Measurements from ENCODE around the gene RPUSD1.
A peak's percentile ranks its signal among the peaks of the same experiment; 100 is the strongest.

Gene RPUSD1

DNA sequence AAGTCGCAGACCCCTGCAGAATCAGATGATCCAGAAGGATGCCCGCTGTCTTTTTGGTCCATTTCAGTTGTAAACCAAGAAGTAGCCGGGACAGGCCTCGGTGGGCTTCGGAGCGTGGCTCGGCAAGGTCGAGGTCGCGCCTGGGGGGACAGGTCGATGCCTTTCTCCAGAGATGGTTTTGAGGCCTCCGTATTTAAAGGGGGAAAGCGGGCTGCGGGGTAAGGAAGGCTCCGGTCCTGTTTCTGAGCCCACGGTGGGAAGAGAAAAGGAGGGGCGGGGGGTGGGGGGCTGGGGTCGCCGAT, 19.9 kb upstream of the RPUSD1 start:
- peaks cover 15% of the 10 kb centered on the region for H3K36me3 Mint-ChIP-seq (ENCODE audit: low read depth)
- peaks cover 18% of the 10 kb centered on the region for H3K4me1 Mint-ChIP-seq (ENCODE audit: low read depth)
- peak overlapping the region; percentile 95 for H3K4me3 Mint-ChIP-seq
- no peaks in the 10 kb centered on the region for H3K9me3 Mint-ChIP-seq
- H3K27me3 Mint-ChIP-seq, result peaks cover 12% of the 10 kb centered on the region
- DNase-seq, result no peak
- peak overlapping the region; percentile 97 for H3K27ac Mint-ChIP-seq

DNA sequence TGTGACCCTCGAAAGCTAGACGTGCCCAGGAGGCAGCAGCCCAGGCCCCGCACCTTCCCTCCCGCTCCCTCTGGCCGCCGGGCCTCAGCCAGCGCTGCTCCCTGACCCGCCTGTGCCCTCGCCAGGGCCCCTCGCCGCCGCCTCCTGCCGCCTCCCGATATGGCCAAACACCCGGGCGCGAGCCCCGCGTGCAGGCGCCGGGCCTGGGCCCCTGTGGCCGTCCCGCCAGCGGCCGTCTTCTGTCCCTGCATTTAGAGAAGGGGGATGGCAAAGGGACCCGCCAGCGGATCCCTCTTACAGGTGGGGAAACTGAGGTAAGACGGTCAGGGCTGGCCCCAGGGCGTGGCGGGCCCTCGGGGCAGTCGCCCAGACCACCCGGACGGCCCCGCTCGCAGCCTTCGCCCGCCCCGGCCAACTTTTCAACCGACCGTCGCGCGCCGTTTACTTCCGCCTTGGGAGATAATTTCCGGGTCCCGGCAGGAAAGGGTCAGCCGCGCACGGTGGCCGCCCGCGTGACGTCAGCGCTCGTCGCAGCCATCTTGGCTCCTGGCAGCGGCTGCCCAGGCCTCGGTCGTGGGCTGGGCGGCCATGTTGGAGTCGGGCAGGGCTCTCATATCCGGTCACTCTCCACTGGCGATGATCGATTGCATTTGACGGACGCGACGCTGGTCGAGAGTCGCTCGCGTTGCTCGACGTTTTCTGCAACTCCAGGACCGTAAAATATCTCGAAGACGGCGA, 19.3 kb upstream of the RPUSD1 start:
- Mint-ChIP-seq H3K9me3 (no peaks in the 10 kb centered on the region), H3K27me3 (peaks cover 9% of the 10 kb centered on the region), H3K4me1 (ENCODE audit: low read depth) (peaks cover 18% of the 10 kb centered on the region)

DNA sequence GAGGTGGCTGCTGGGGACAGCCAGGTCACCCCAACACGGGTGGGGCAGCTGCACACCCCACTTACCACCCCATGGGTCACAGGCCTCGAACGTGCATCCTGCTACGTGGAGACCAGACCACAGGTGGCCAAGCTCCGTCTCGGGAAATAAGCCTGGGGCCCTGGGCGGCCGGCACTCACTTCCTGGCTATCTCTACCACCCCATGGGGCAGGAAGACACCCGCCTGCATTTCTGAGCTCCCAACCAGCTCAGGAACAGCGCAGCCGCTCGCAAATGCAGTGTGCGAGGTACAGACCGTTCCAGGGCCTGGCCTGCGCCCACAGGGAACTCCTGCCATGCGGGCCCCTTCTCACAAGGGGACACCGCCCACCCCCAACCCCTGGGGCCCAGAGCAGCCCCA, 17.3 kb upstream of the RPUSD1 start:
- peak overlapping the region; percentile 95 for H3K4me3 Mint-ChIP-seq
- H3K27me3 Mint-ChIP-seq, result peaks cover 14% of the 10 kb centered on the region
- DNase-seq, result no peak
- H3K9me3 Mint-ChIP-seq, result no peaks in the 10 kb centered on the region
- H3K36me3 Mint-ChIP-seq (ENCODE audit: low read depth), result peaks cover 15% of the 10 kb centered on the region
- peaks cover 18% of the 10 kb centered on the region for H3K4me1 Mint-ChIP-seq (ENCODE audit: low read depth)
- no peak overlapping the region for H3K27ac Mint-ChIP-seq

More for the DNA sequence above, 19.3 kb upstream of the RPUSD1 start:
- Mint-ChIP-seq H3K36me3 (ENCODE audit: low read depth) (peaks cover 15% of the 10 kb centered on the region), H3K27ac (peak overlapping the region; percentile 97), H3K4me3 (peak overlapping the region; percentile 95)
- peak; percentile 90 for DNase-seq

DNA sequence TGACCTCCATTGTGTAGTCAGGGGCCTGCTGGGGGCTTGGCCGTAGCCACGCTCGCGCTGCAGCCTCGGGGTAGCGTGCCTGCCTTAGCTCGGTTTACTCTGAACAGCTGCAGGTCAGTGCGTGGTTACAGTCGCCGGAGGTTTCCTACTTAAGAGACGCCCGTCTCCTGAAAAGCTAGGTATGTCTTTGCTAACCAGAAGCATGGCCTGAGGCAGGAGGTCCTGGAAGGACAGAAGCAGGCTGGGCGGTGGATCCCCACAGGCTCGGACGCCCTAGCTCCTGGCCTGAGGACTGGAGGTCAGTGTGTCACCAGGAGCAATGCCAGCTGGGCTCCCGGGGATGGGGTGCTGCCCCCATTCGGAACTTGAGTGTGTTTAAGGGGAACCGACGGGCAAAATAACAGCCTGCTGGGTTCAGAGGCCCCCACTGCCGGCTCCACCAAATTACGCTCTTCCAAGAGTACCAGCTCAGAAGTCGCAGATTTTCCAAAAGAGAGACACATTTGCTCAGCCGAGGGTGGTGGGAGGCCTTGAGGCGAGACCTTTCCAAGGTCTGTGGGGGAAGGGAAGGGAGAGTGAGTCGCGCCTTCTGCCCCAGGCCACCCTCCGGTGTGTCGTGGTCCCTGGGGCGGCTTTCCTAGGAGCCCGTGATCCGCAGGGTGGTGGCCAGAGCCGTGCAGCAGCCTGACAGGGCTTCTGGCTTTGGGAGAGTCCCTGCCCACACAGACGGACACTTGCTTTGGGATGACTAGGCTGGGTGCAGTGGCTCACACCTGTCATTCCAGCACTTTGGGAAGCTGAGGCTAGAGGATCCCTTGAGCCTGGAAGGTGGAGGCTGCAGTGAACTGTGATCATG, 16.2 kb upstream of the RPUSD1 start:
- Mint-ChIP-seq H3K36me3 (ENCODE audit: low read depth) (peaks cover 15% of the 10 kb centered on the region), H3K4me3 (no peak overlapping the region), H3K27ac (peak overlapping the region; percentile 3)

DNA sequence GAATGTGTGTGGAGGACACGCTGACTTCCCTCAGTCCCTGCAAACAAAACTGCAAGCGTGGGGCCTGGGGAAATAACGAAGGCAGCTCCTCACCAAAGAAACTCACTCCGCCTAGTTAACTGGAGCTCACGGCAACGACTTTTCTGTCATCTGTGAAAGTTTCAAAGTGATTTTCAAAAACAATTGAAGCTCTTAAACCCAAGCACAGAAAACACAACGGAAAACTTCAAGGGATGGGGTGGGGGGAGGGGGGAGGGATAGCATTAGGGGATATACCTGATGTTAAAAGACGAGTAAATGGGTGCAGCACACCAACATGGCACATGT, 15.5 kb upstream of the RPUSD1 start:
- no peaks in the 10 kb centered on the region for H3K9me3 Mint-ChIP-seq
- no peak for DNase-seq
- peaks cover 15% of the 10 kb centered on the region for H3K36me3 Mint-ChIP-seq (ENCODE audit: low read depth)
- H3K27ac Mint-ChIP-seq, result no peak overlapping the region
- H3K4me1 Mint-ChIP-seq (ENCODE audit: low read depth), result peaks cover 13% of the 10 kb centered on the region
- H3K4me3 Mint-ChIP-seq, result no peak overlapping the region
- peaks cover 14% of the 10 kb centered on the region for H3K27me3 Mint-ChIP-seq

More for the DNA sequence above, 16.2 kb upstream of the RPUSD1 start:
- no peaks in the 10 kb centered on the region for H3K9me3 Mint-ChIP-seq
- DNase-seq, result no peak
- peaks cover 16% of the 10 kb centered on the region for H3K4me1 Mint-ChIP-seq (ENCODE audit: low read depth)
- peaks cover 14% of the 10 kb centered on the region for H3K27me3 Mint-ChIP-seq

DNA sequence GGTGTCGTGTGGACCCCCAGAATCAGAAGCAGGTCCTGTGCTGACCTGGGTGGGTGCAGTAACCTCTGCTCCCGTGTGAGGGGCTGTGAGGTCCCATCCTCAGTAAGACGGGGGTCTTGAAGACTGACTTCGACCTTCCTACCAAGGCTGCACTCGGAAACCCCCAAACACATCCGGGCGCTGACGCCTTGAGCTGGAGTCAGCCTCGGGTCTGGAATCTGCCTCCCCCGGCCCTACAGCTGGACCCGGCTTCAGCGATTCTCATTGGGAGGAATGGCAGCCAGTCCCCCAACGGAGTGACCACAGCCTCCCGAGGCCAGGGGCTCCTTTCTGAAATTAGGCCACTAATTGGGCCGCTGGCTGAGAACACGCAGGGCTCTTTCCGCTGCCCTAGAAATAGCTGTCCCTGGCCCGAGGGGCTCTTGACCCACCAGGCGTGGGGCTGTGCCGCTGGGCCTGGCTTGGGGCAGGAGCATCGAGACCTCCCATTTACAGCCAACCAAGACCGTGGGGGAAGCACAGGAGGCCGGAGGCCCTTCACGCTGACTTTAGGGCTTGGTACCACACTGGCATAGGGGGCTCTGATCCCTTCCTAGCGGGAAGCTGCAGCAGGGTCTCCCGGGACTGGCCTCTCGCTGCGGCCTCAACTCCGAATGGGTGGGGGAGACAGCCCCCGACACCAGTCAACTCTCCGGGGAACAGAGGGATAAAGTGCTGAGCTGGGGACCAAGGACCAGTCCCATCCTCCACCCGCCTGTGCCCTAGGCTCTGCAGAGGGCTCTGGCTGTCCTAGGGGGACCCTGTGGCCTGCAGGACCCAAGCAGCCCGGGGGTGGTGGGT, 15.0 kb upstream of the RPUSD1 start:
- Mint-ChIP-seq H3K36me3 (ENCODE audit: low read depth) (peaks cover 16% of the 10 kb centered on the region), H3K27ac (no peak overlapping the region), H3K4me3 (no peak overlapping the region), H3K4me1 (ENCODE audit: low read depth) (peaks cover 8% of the 10 kb centered on the region), H3K27me3 (peaks cover 14% of the 10 kb centered on the region), H3K9me3 (no peaks in the 10 kb centered on the region)
- no peak for DNase-seq

DNA sequence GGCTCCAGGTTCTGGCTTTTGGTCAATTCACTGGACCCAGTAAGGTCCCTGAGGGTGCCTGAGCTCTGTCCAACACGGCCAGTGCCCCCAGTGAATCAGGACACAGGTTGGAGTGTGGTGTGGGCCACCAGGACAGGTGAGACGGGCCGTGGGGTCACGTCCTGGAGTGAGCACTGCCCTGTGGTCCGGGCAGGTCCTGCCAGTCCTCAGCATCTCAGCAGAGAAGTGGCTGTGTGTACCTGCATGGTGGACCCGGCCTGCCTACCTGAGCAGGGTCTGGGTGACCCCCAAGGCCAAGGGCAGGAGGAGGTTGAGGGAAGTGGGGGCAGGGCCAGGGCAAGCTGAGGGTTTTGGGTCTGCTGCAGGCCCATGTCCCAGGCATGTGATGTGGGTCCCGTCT, 14.3 kb upstream of the RPUSD1 start:
- peaks cover 3% of the 10 kb centered on the region for H3K4me1 Mint-ChIP-seq (ENCODE audit: low read depth)
- H3K4me3 Mint-ChIP-seq, result no peak overlapping the region
- no peak overlapping the region for H3K27ac Mint-ChIP-seq
- H3K27me3 Mint-ChIP-seq, result peaks cover 14% of the 10 kb centered on the region
- H3K36me3 Mint-ChIP-seq (ENCODE audit: low read depth), result peaks cover 18% of the 10 kb centered on the region
- no peak for DNase-seq
- no peaks in the 10 kb centered on the region for H3K9me3 Mint-ChIP-seq

DNA sequence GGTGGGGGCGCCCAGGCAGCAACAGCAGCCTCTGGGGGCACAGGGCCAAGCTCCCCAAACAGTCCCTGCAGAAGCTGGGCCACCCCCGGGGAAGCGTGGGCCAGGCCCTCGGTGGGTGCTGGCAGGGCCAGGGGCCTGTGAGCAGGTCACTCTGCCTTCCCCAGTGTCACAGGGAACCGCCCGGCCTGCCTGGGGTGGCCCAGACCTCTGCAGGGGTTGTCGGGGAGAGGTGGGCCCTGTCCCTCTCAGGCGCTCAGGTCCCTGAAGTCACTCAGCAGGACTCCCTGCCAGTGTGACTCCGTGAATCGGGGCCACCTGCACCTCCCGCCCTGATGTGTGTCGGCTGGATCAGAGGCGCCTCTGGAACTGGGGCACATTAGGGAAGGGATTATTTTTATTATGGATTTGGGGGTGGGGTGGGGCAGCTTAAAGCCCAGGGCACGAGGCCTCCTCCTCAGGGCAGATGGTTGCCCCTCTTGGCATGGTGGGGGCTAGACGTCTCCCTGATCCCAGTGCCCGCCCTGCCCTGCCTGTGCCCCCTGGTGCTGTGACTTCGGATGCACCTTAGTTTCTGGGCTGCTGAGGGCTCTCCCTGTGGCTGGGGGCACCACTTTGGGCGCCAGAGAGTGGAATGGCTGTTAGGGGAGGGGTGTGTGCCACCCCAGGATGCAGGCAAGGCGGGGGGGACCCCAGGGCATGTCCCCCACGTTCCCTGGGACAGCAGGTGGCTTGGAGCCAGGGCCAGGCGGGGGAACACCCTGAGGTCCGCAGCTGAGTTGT, 13.6 kb upstream of the RPUSD1 start:
- H3K36me3 Mint-ChIP-seq (ENCODE audit: low read depth), result peaks cover 25% of the 10 kb centered on the region
- no peaks in the 10 kb centered on the region for H3K9me3 Mint-ChIP-seq
- peaks cover 3% of the 10 kb centered on the region for H3K4me1 Mint-ChIP-seq (ENCODE audit: low read depth)
- no peak for DNase-seq
- peaks cover 14% of the 10 kb centered on the region for H3K27me3 Mint-ChIP-seq
- H3K4me3 Mint-ChIP-seq, result no peak overlapping the region
- H3K27ac Mint-ChIP-seq, result no peak overlapping the region

DNA sequence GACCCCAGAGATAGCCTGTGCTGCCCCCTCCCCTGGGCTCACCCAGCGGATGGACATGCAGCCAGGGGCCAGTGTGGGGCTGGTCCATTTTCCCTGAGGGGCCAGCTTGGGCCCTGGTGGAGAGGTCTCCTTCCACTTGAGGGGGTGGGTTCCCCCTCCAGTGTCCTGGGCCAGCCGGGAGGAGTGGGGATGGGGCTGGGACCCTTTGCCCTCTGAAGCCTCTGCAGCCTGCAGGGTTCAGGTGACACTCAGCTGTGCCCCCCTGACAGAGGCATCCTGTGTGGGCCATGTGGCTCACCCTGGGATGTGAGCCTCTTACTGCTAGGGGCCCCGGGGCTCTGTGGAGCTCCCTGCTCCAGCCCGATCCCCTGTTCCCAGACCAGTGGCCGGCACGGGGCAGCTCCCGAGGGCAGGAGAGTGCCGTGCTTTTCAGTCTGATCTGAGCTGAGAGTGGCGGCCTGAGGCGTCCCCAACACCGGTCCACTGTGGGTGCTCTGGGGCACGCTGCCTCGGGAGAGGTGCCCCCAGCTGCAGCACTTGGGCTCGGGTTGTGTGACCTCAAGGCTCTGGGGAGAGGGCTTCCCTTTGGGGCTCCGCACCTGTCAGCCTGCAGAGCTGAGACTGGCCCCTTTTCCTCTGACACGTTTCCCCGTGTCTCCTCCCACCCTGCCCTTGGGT, 12.8 kb upstream of the RPUSD1 start:
- peaks cover 14% of the 10 kb centered on the region for H3K27me3 Mint-ChIP-seq
- no peak for DNase-seq
- no peak overlapping the region for H3K27ac Mint-ChIP-seq

DNA sequence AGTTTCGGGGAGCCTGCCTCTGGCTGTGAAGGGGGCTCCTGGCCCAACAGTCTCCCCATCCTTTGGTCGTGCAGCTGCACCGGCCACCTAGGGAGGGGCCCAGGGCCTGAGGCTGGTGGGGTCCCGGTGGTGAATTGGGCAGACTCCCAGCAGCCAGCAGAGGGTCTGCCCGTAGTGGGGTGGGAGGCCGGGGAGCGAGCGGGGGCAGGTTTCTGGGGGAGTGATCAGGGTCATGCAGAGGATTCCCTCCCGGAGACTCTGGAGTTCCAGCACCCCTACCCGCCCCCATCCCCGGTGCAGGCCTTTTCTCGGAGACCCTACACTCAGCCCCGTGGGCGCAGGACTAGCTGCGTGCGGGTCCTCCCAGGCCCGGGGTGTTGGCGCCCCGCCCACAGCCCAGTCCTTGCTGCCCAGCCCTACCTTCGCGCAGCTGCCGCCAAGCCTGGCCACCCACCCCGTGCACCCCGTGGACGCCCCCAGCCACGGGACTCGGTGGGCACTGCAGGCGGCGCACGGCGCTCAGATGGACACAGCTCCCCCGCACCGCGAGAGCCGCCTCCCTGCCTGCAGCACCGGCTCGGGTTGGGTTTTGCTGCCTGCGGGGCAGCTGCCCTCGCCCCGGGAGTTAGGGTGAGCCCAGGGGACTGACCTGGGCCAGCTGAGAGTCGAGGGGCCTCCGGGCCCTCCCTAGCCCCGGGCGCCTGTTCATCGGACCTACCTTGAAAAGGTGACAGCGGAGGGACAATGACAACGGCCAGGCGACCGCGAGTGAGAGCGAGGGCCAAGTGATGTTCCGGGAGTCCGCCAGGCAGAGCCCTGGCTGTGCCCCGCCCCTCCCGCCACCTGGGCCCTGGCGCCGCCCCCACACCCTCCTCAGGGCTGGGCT, 12.0 kb upstream of the RPUSD1 start, which contains the start of gene GNG13:
TSS of gene GNG13 (minus strand) at position 787 of the 886 bp plus-strand sequence. CDS start 1,657 bp downstream, outside the sequence.
- no peaks in the 10 kb centered on the region for H3K4me1 Mint-ChIP-seq (ENCODE audit: low read depth)
- no peak for DNase-seq
- no peak within 1 kb of the TSS for H3K27ac Mint-ChIP-seq
- no peak within 1 kb of the TSS for H3K4me3 Mint-ChIP-seq
- H3K36me3 Mint-ChIP-seq (ENCODE audit: low read depth), result peaks cover 32% of the 10 kb centered on the region
- peaks cover 14% of the 10 kb centered on the region for H3K27me3 Mint-ChIP-seq
- H3K9me3 Mint-ChIP-seq, result no peaks in the 10 kb centered on the region

More for the DNA sequence above, 12.8 kb upstream of the RPUSD1 start:
- Mint-ChIP-seq H3K4me1 (ENCODE audit: low read depth) (peaks cover 2% of the 10 kb centered on the region), H3K4me3 (no peak overlapping the region), H3K36me3 (ENCODE audit: low read depth) (peaks cover 29% of the 10 kb centered on the region), H3K9me3 (no peaks in the 10 kb centered on the region)

DNA sequence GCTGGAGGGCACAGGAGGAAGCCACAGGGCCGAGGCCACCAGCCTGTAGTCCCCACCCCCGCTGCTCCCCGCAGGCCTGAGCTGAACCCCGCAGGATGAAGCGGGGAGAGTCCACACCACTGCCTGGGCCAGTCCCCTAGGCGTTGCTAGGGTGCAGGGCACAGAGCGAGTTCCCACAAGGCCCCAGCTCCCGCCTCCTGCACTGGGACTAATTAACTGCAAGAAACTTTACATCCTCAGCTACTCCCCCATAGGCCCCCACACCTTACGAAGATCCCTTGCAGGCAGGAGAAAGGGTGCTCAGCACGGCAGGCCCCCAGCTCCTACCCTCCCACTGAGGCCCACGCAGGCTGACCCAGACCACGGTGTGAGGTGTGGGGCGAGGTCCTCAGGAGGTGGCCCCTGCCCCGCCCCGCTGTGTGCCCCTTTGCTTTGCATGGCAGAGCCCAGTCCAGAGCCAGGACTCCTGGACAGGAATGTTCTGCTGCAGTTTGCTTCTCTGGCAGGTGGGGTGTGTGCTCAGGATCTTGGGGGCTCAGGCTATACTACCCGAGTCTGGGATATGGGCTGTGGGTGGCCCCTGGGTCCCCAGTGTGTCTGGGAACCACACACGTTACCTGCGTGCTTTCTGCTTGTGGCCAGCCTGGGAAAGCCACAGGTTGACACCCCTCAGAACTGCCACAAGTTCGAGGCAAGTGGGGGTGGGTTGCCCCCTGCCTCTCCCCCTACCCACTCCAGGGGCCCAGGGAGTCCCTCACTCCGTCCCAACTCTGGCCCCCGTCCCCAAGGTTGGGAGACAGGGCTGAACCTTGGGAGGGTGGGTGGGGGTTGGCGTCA, 11.1 kb upstream of the RPUSD1 start:
- no peaks in the 10 kb centered on the region for H3K4me1 Mint-ChIP-seq (ENCODE audit: low read depth)
- no peak overlapping the region for H3K27ac Mint-ChIP-seq
- no peak for DNase-seq
- H3K27me3 Mint-ChIP-seq, result peaks cover 14% of the 10 kb centered on the region
- no peaks in the 10 kb centered on the region for H3K9me3 Mint-ChIP-seq
- H3K4me3 Mint-ChIP-seq, result no peak overlapping the region
- peaks cover 30% of the 10 kb centered on the region for H3K36me3 Mint-ChIP-seq (ENCODE audit: low read depth)

DNA sequence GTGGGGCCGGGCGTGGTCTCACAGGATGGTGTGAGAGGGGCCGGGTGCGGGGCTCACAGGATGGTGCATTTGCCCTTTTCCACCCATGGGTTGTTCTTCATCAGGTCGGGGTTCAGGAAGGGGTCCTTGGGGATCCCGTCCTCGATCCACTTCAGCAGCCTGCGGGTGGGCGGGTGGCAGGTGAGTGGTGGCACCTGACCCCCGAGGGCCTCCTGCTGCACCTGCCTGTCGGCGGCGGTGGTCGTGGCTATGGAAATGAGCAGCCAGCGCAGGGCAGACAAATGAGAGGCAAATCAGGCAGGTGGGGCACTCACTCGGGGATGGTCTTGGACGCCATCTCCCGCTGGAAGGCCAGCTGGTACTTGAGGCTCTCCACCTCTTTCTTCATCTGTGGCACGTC, 10.5 kb upstream of the RPUSD1 start:
- Mint-ChIP-seq H3K36me3 (ENCODE audit: low read depth) (peaks cover 33% of the 10 kb centered on the region), H3K27ac (no peak overlapping the region), H3K9me3 (no peaks in the 10 kb centered on the region), H3K27me3 (peaks cover 14% of the 10 kb centered on the region), H3K4me1 (ENCODE audit: low read depth) (no peaks in the 10 kb centered on the region), H3K4me3 (no peak overlapping the region)
- DNase-seq, result no peak
